ENCODE measurements around the gene HNRNPL.

DNA sequence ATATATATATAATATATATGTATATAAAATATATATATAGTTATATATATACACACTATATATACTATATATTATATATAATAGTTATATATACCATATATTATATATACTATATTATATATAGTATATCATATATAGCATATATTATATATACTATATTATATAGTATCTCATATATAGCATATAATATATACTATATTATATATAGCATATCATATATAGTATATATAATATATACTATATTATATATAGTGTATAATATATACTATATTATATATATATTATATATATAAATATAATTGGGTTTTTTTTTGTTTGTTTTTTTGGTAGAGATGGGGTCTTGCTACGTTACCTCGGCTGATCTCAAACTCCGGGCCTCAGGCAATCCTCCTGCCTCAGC lies 11.6 kb upstream of the HNRNPL start:
- TF ChIP-seq GATA3 (IDR thresholded peaks at IDR 0.05; ENCODE audit: low read depth, low read length) (no peak), GATA2 (IDR thresholded peaks at IDR 0.05; ENCODE audit: low read depth, low read length) (no peak)
